Spleen (tissue), 7 donors: Measurements from ENCODE around the gene SLCO2A1.

ENCODE experiments used
- CTCF ChIP-seq, 11 experiments: fragments of 200-600 bp in 7 of 11; fragments of 450-650 bp in 4 of 11; sonication (generic) in 4 of 11; IDR thresholded peaks in 8 of 11; conservative IDR thresholded peaks in 3 of 11; 1 replicate in 7 of 11; 2 replicates in 4 of 11; pipeline versions ENCODE4 v1.4.0 to v1.8.0; 2016 to 2021; ENCODE audit warnings: antibody characterized with exemption in 11 of 11, inconsistent platforms in 4 of 11, mild to moderate bottlenecking in 1 of 11
- POLR2A ChIP-seq, 3 donors: fragments of 450-650 bp; IDR thresholded peaks; one replicate each; pipeline ENCODE4 v1.5.1; 2017; ENCODE audit warnings: antibody characterized with exemption in 3 of 3, mild to moderate bottlenecking in 1 of 3
- donor health status: DM: no; HTN: no; CAD: no; lungs with moderate emphysema.
- donor health status: DM: no; HTN: no; CAD: no.
- donor health status: DM: no; HTN: no; CAD: no.

GRCh38 chr3:134066158-134066541, 36.4 kb upstream of the SLCO2A1 start:
- TF ChIP-seq CTCF (IDR thresholded peaks at IDR 0.05 in 8 of 11, conservative IDR thresholded peaks at IDR 0.05 in 3 of 11) = no peak
- no peak for TF ChIP-seq POLR2A (IDR thresholded peaks at IDR 0.05)
